ENCODE measurements around the gene PARD3. TPM values are rescaled to one million over a fixed set of nuclear protein-coding genes. Genes with fewer than 3 reads are reported as not detected.
"Not testable (repeated sequence)": the region's sequence is repeated elsewhere in the genome, so short reads cannot be mapped to it uniquely, and the experiment has no call there.

PARD3 gene
- polyA plus RNA-seq, 3 donors from 2014 or later, result 0.72 TPM; not detected in 2

DNA sequence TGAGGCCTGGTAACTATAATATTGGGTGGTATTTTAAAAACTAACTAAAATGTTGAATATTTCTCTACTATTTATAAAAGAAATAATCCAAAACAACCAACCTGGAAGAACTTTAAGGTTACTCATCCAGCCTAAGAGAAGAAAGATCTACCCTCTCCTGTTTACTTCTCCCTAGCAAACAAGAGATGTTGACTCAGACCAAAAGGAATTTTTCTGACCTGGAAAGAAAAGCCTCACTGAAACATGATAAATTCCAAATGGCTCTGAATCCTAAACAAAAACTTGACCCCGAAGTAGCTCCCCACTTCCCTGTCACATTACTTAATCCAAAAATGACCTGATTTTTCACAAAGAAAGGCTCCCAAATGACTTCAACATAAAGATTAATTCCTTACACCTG is 101.2 kb downstream of the PARD3 start:
- peaks cover 0 to 4% (median 2%) of the 10 kb centered on the region in 3 donors for H3K27me3 Mint-ChIP-seq (ENCODE audit: low read depth in 3 of 3)
- no peak overlapping the region for H3K27ac Mint-ChIP-seq
- DNase-seq, result no peak
- no peak overlapping the region for H3K4me3 Mint-ChIP-seq
- peaks cover 0 to 5% of the 10 kb centered on the region in 2 donors for H3K4me1 Mint-ChIP-seq
- H3K9me3 Mint-ChIP-seq, result peaks cover 0 to 2% (median 0%) of the 10 kb centered on the region in 6 donors
- H3K36me3 Mint-ChIP-seq, result no peaks in the 10 kb centered on the region

DNA sequence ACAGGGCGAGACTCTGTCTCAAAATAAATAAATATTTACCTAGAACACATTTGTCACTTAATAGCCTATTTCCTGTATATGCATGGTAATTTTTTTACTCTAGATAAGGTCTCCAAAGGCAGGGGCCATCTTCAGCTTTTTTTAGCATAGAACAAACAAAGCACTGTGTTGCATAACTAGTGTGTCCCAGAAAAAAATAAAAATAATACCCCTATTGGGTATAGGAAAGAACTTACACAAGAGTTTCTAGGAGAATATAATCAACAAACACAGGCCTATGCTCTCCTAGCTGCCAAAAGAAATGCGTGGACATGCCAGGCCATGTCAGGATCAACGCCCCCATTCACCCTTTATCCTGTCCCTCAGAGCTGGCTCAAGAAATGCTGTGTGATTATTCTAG is 103.6 kb downstream of the PARD3 start:
- Mint-ChIP-seq H3K4me1 (no peaks in the 10 kb centered on the region), H3K9me3 (no peaks in the 10 kb centered on the region), H3K27ac (no peak overlapping the region), H3K36me3 (no peaks in the 10 kb centered on the region), H3K27me3 (ENCODE audit: low read depth in 3 of 3) (peaks cover 0 to 4% (median 2%) of the 10 kb centered on the region in 3 donors), H3K4me3 (no peak overlapping the region)
- DNase-seq, result no peak

DNA sequence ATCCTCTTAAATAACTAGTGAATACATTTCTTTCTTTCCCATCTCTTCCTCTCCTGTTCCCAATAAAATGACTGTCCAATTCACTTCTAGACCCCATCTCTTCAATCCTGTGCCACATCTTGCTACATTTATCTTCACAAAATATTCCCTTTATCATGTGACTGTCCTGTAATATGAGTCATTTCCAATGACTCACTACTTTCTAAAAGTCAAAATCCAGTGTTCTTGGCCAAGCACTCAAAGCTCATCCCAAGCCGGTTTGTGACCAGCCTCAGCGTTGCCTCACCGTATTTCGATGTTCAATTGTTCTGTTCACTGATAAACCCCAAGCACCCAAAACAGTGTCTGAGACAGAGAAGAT is 104.7 kb downstream of the PARD3 start:
- no peak for DNase-seq
- Mint-ChIP-seq H3K4me3 (no peak overlapping the region), H3K27me3 (ENCODE audit: low read depth in 3 of 3) (peaks cover 0 to 5% (median 1%) of the 10 kb centered on the region in 3 donors), H3K4me1 (no peaks in the 10 kb centered on the region), H3K27ac (no peak overlapping the region), H3K36me3 (no peaks in the 10 kb centered on the region), H3K9me3 (no peaks in the 10 kb centered on the region)

- Mint-ChIP-seq H3K4me1 (no peaks in the 10 kb centered on the region), H3K9me3 (no peaks in the 10 kb centered on the region), H3K36me3 (no peaks in the 10 kb centered on the region), H3K27ac (no peak overlapping the region), H3K27me3 (ENCODE audit: low read depth in 3 of 3) (peaks cover 0 to 5% (median 1%) of the 10 kb centered on the region in 3 donors), H3K4me3 (no peak overlapping the region)
- DNase-seq, result no peak
These were observed 105.3 kb downstream of the PARD3 start for GRCh38 chr10:34709637-34710390.

DNA sequence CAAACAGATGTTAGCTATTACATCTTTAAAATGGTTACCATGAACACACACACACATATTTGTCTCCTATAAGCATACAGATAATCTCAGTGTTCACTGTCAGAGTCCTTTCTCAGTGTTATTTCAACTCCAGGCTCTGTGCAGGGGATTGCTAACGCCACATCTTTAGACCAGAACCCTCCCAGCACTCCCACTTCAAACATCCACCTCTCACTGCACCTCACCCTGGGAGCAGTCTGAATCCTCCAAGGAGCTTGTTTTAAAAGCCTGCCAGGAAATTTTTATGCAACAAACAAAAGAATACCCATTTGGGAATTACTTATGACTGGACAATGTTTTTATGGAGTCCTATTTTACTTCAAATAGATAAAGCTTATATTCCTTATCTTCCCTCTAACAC is 107.4 kb downstream of the PARD3 start:
- DNase-seq, result no peak
- H3K4me1 Mint-ChIP-seq, result no peaks in the 10 kb centered on the region
- H3K36me3 Mint-ChIP-seq, result no peaks in the 10 kb centered on the region
- no peak overlapping the region for H3K27ac Mint-ChIP-seq
- H3K9me3 Mint-ChIP-seq, result no peaks in the 10 kb centered on the region
- peaks cover 1 to 7% (median 4%) of the 10 kb centered on the region in 3 donors for H3K27me3 Mint-ChIP-seq (ENCODE audit: low read depth in 3 of 3)
- H3K4me3 Mint-ChIP-seq, result no peak overlapping the region

GRCh38 chr10:34706992-34707391 is 108.1 kb downstream of the PARD3 start:
- H3K9me3 Mint-ChIP-seq; H3K4me3 Mint-ChIP-seq; H3K36me3 Mint-ChIP-seq; H3K27ac Mint-ChIP-seq; DNase-seq; H3K4me1 Mint-ChIP-seq; H3K27me3 Mint-ChIP-seq (ENCODE audit: low read depth in 3 of 3): not testable (repeated sequence)

DNA sequence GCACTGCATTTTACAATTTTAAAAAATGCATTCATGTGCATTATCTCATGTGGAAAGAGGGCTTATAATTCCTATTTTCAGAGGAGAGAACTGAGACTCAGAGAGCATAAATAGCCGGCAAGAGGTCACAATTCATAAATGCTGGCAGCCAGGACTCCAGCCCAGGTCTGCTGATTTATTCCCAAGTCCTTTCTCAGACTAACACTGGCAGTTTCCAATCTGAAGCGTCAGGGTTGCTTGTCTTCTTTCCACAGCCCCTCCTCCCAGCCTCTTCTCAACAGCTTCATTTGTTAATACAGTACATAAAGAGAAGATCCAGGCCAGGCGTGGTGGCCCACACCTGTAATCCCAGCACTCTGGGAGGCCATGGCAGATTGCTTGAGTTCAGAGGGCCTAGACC is 108.9 kb downstream of the PARD3 start:
- H3K4me3 Mint-ChIP-seq, result no peak overlapping the region
- no peaks in the 10 kb centered on the region for H3K4me1 Mint-ChIP-seq
- peaks cover 1 to 8% (median 4%) of the 10 kb centered on the region in 3 donors for H3K27me3 Mint-ChIP-seq (ENCODE audit: low read depth in 3 of 3)
- no peak overlapping the region for H3K27ac Mint-ChIP-seq
- no peaks in the 10 kb centered on the region for H3K9me3 Mint-ChIP-seq
- no peaks in the 10 kb centered on the region for H3K36me3 Mint-ChIP-seq
- DNase-seq, result no peak

- DNase-seq, result no peak
- H3K4me1 Mint-ChIP-seq, result no peaks in the 10 kb centered on the region
- no peaks in the 10 kb centered on the region for H3K36me3 Mint-ChIP-seq
- H3K4me3 Mint-ChIP-seq, result no peak overlapping the region
- peaks cover 4 to 6% (median 5%) of the 10 kb centered on the region in 3 donors for H3K27me3 Mint-ChIP-seq (ENCODE audit: low read depth in 3 of 3)
- H3K9me3 Mint-ChIP-seq, result no peaks in the 10 kb centered on the region
- H3K27ac Mint-ChIP-seq, result no peak overlapping the region
These were observed 109.5 kb downstream of the PARD3 start for GRCh38 chr10:34705563-34705962.

DNA sequence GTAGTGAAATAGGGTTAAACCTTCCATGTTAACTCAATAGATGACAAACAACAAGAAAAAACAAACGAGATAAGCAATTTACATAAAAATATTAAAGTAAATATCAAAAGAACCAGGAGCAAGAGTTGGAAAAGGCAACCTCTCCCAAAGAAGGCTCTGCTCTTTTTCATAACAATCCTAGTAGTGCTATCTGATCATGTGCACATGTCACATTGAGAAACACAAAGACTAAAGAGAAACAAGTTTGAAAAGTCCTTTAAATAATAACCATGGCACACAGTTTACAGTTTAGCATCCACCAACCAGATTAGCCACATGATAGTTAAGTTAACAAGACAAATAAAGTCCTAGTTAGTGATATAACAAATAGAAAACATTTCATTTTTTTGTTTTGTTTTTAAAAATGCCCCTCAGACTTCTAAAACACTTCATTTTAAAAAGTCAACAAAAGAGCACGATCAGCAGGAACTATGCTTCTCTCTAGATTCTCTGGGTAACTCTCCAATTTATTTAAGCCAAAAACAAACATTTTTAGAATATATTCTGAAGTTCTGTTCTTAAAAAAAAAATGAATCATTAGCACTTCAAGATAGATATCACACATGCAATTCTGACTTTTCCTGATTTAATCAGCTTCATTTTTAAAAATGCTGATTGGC is 110.4 kb downstream of the PARD3 start:
- Mint-ChIP-seq H3K27me3 (ENCODE audit: low read depth in 3 of 3) (peaks cover 4 to 6% (median 5%) of the 10 kb centered on the region in 3 donors), H3K36me3 (no peaks in the 10 kb centered on the region), H3K4me1 (no peaks in the 10 kb centered on the region), H3K9me3 (no peaks in the 10 kb centered on the region), H3K27ac (no peak overlapping the region), H3K4me3 (no peak overlapping the region)
- DNase-seq, result no peak

DNA sequence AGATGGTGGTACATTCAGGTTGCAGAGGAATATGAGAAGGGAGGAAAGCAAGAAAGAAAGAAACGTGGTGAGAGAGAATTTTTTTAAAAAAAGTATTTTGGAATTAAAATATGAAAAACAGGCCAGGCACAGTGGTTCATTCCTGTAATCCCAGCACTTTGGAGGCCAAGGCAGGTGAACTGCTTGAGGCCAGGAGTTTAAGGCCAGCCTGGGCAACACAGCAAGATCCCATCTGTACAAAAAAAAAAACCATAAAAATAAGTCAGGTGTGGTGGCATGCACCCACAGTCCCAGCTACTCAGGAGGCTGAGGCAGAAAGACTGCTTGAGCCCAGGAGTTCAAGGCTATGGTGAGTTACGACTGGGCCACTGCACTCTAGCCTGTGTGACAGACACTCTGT is 112.1 kb downstream of the PARD3 start:
- no peaks in the 10 kb centered on the region for H3K4me1 Mint-ChIP-seq
- no peaks in the 10 kb centered on the region for H3K36me3 Mint-ChIP-seq
- no peak overlapping the region for H3K27ac Mint-ChIP-seq
- peaks cover 5 to 6% (median 6%) of the 10 kb centered on the region in 3 donors for H3K27me3 Mint-ChIP-seq (ENCODE audit: low read depth in 3 of 3)
- H3K4me3 Mint-ChIP-seq, result no peak overlapping the region
- DNase-seq, result no peak
- H3K9me3 Mint-ChIP-seq, result no peaks in the 10 kb centered on the region

DNA sequence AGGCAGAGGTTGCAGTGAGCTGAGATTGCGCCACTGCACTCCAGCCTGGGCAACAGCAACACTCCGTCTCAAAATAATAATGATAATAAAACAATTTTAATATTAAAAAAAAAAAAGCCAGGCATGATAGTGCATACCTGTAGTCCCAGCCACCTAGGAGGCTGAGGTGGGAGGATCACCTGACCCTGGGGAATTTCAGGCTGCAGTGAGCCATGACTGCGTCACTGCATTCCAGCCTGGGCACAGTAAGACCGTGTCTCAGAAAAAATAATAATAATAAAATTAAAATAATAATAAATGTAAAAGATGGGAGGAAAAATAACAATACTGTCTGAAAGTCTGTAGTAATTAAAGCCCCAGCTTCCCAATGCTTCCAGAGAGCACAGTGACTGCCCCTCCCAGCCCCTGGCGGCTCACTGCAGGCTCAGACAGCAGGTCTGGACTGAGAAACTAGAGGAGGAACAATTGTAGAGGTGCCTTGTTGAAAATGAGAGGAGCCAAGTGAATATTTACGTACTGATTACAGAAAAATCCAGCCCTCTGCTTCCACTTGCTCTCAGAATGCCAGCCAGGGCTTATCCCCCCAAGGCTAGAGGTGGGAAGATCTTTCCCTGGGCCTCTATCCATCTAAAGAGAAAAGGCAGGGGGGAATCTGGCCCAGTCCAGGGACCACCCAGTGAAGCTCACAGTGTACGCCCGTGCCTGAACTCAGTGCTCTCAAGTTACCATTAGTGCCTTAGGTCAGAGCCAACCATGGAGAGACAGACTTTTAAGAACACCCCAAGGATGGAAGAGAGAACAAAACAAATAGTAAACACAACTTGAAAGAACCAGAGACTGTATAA is 112.8 kb downstream of the PARD3 start:
- Mint-ChIP-seq H3K27ac (no peak overlapping the region), H3K4me1 (no peaks in the 10 kb centered on the region)

DNA sequence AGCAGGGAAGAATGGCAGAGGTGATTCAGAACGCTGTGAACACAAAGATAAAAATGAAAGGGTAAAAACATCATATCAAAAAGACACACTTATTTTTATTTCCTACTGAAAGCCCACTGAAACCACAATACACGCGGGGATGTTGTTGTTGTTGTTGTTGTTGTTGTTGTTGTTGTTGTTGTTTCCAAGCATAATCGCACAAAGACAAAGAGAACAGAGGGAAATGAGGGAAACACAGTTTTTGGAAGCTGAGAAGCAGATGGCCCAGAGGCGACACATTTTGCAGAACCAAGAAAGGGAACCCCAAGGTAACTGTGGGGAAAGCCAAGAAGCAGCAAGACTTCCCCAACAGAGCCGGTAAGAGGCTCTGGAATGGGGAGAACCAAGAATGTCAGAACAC is 113.9 kb downstream of the PARD3 start:
- DNase-seq, result no peak
- Mint-ChIP-seq H3K4me1 (no peaks in the 10 kb centered on the region), H3K36me3 (no peaks in the 10 kb centered on the region), H3K9me3 (no peaks in the 10 kb centered on the region), H3K27ac (no peak overlapping the region), H3K4me3 (no peak overlapping the region), H3K27me3 (ENCODE audit: low read depth in 3 of 3) (peaks cover 5 to 9% (median 8%) of the 10 kb centered on the region in 3 donors)

More for the DNA sequence above, 112.8 kb downstream of the PARD3 start:
- Mint-ChIP-seq H3K27me3 (ENCODE audit: low read depth in 3 of 3) (peaks cover 5 to 8% (median 8%) of the 10 kb centered on the region in 3 donors), H3K9me3 (no peaks in the 10 kb centered on the region), H3K4me3 (no peak overlapping the region), H3K36me3 (no peaks in the 10 kb centered on the region)
- DNase-seq, result no peak

- not testable (repeated sequence) for H3K9me3 Mint-ChIP-seq; H3K27ac Mint-ChIP-seq; H3K4me3 Mint-ChIP-seq; DNase-seq; H3K27me3 Mint-ChIP-seq (ENCODE audit: low read depth in 3 of 3); H3K4me1 Mint-ChIP-seq; H3K36me3 Mint-ChIP-seq
These were observed 114.3 kb downstream of the PARD3 start for GRCh38 chr10:34700752-34701151.

DNA sequence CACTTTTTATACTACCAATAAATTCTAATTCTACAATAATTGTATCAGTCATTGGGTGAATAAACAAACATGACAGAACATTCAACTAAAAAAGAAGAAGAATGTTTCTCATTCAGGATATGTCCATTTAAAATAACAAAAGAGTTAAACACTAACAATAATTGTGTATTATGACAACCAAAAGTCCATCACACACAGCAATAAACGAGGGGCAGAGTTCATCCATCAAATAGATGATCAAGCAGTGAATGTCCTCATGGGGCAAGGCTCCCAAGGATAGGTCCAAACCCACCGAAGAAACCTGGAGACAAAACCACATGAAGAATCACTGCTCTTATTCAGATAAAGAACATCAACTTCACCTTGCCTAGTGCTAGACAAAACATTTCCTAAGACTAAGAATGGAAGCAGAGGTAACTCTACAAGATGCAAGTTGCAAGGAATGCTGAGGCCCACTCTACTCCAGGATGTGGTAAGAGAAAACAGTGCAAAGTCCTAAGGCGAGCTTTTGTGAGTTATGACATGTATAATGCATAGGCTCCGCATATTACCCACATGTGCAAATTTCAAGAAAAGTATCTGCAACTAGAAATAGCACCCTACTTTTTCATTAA is 115.1 kb downstream of the PARD3 start:
- H3K4me3 Mint-ChIP-seq, result no peak overlapping the region
- peaks cover 3 to 8% (median 6%) of the 10 kb centered on the region in 3 donors for H3K27me3 Mint-ChIP-seq (ENCODE audit: low read depth in 3 of 3)
- no peak for DNase-seq
- H3K4me1 Mint-ChIP-seq, result no peaks in the 10 kb centered on the region
- no peaks in the 10 kb centered on the region for H3K36me3 Mint-ChIP-seq
- H3K27ac Mint-ChIP-seq, result no peak overlapping the region
- no peaks in the 10 kb centered on the region for H3K9me3 Mint-ChIP-seq
